GM10266 (cell line): ENCODE results near the gene EBPL.

Experiments
- DNase-seq: peaks from one replicate; pipeline ENCODE4 v3.0.0; 2012; ENCODE audit errors: extremely low spot score
- CTCF ChIP-seq: IDR thresholded peaks from 2 replicates; pipeline ENCODE4 v1.5.1; 2012; ENCODE audit warnings: mild to moderate bottlenecking, low read depth; ENCODE audit not compliant: control insufficient read depth, insufficient read depth; ENCODE audit errors: missing control alignments

EBPL gene

GRCh38 chr13:49627831-49628652 lies 63.2 kb downstream of the EBPL start, which contains the start of gene ARL11:
Gene ARL11, plus strand, starts transcription at chr13:49628507. Its CDS starts 1,941 bp downstream, at chr13:49630448.
- TF ChIP-seq CTCF = no peak
- peak; percentile 85 for DNase-seq

- no peak for TF ChIP-seq CTCF
- DNase-seq = no peak
Measured at GRCh38 chr13:49625392-49626079, 65.8 kb downstream of the EBPL start.

GRCh38 chr13:49624229-49624628 lies 67.1 kb downstream of the EBPL start:
- TF ChIP-seq CTCF = no peak
- DNase-seq = no peak

GRCh38 chr13:49622174-49622946 lies 68.9 kb downstream of the EBPL start:
- DNase-seq = no peak

GRCh38 chr13:49620170-49620621 lies 71.1 kb downstream of the EBPL start:
- no peak for DNase-seq
- TF ChIP-seq CTCF = no peak

More at GRCh38 chr13:49622174-49622946, 68.9 kb downstream of the EBPL start:
- no peak for TF ChIP-seq CTCF

- no peak for DNase-seq
- TF ChIP-seq CTCF = no peak
Measured at GRCh38 chr13:49616676-49617065, 74.6 kb downstream of the EBPL start.
